Activated T-helper 1 cell treated with Interleukin-2 at 50 U/mL for 16 hours (primary cell): ENCODE data around the gene PPARA.

Source experiments
- DNase-seq: peaks from one replicate; pipeline ENCODE4 v3.0.0-alpha.2; 2020; ENCODE audit warnings: low read depth

The PPARA gene

GRCh38 chr22:46114518-46115387, 35.6 kb upstream of the PPARA start:
- DNase-seq, result no peak

GRCh38 chr22:46115388-46115678, 35.0 kb upstream of the PPARA start:
- no peak for DNase-seq

- no peak for DNase-seq
Measured at GRCh38 chr22:46115755-46116490, 34.4 kb upstream of the PPARA start.

- peak; percentile 74 for DNase-seq
Measured at GRCh38 chr22:46116491-46116958, 33.8 kb upstream of the PPARA start.

GRCh38 chr22:46117206-46118199, 32.8 kb upstream of the PPARA start:
- DNase-seq, result no peak

GRCh38 chr22:46119093-46119728, 31.1 kb upstream of the PPARA start:
- no peak for DNase-seq

- DNase-seq, result no peak
Measured at GRCh38 chr22:46119729-46120419, 30.5 kb upstream of the PPARA start.

GRCh38 chr22:46120420-46120737, 29.9 kb upstream of the PPARA start:
- DNase-seq, result no peak

- DNase-seq, result no peak
Measured at GRCh38 chr22:46121079-46121478, 29.2 kb upstream of the PPARA start.

GRCh38 chr22:46121523-46122287, 28.6 kb upstream of the PPARA start:
- no peak for DNase-seq

- DNase-seq, result peak; percentile 41
Measured at GRCh38 chr22:46122511-46122971, 27.8 kb upstream of the PPARA start.

- DNase-seq, result no peak
Measured at GRCh38 chr22:46122980-46123693, 27.2 kb upstream of the PPARA start.

- no peak for DNase-seq
Measured at GRCh38 chr22:46123694-46124382, 26.5 kb upstream of the PPARA start.

GRCh38 chr22:46124383-46125144, 25.8 kb upstream of the PPARA start:
- no peak for DNase-seq

GRCh38 chr22:46125311-46125710, 25.0 kb upstream of the PPARA start:
- DNase-seq, result no peak

GRCh38 chr22:46125816-46126765, 24.2 kb upstream of the PPARA start:
- no peak for DNase-seq

GRCh38 chr22:46126853-46127385, 23.4 kb upstream of the PPARA start:
- no peak for DNase-seq
